HFF-Myc (cell line): ENCODE results near the gene FBXL3.

ENCODE experiments used
- DNase-seq: peaks from one replicate; pipeline ENCODE4 v3.0.0-alpha.2; 2011; ENCODE audit warnings: low read depth; ENCODE audit errors: extremely low read depth
- H3K4me3 ChIP-seq: replicated peaks from 2 replicates; pipeline ENCODE4 v1.5.1; 2011; ENCODE audit warnings: low read depth, mild to moderate bottlenecking, control low read depth, low read length
- CTCF ChIP-seq: IDR thresholded peaks from 2 replicates; pipeline ENCODE4 v1.5.1; 2012; ENCODE audit warnings: mild to moderate bottlenecking, low read depth, low read length, control low read depth; ENCODE audit errors: missing control alignments

FBXL3 gene

GRCh38 chr13:76958841-76959432 is 68.0 kb downstream of the FBXL3 start:
- TF ChIP-seq CTCF, result no peak
- no peak overlapping the region for H3K4me3 ChIP-seq
- DNase-seq, result no peak

GRCh38 chr13:76955661-76956060 is 71.3 kb downstream of the FBXL3 start:
- no peak for DNase-seq
- no peak for TF ChIP-seq CTCF
- no peak overlapping the region for H3K4me3 ChIP-seq
